Cardiac fibroblast (primary cell): ENCODE measurements around the gene BRINP2.

Source experiments
- DNase-seq, 2 donors: peaks; one replicate each; pipeline versions ENCODE4 v3.0.0 to v3.0.0-alpha.2; 2010; ENCODE audit warnings: low read depth in 2 of 2
- H3K4me3 ChIP-seq, 2 donors: replicated peaks in 1 of 2; 1 replicate in 1 of 2; 2 replicates in 1 of 2; pipeline ENCODE4 v1.5.1; 2011; ENCODE audit warnings: low read depth in 2 of 2, low read length in 2 of 2, mild to moderate bottlenecking in 2 of 2, moderate library complexity in 1 of 2
- CTCF ChIP-seq: IDR thresholded peaks from one replicate; pipeline ENCODE4 v1.5.1; 2011; ENCODE audit warnings: low read depth, mild to moderate bottlenecking, low read length, inconsistent platforms

Gene BRINP2

DNA sequence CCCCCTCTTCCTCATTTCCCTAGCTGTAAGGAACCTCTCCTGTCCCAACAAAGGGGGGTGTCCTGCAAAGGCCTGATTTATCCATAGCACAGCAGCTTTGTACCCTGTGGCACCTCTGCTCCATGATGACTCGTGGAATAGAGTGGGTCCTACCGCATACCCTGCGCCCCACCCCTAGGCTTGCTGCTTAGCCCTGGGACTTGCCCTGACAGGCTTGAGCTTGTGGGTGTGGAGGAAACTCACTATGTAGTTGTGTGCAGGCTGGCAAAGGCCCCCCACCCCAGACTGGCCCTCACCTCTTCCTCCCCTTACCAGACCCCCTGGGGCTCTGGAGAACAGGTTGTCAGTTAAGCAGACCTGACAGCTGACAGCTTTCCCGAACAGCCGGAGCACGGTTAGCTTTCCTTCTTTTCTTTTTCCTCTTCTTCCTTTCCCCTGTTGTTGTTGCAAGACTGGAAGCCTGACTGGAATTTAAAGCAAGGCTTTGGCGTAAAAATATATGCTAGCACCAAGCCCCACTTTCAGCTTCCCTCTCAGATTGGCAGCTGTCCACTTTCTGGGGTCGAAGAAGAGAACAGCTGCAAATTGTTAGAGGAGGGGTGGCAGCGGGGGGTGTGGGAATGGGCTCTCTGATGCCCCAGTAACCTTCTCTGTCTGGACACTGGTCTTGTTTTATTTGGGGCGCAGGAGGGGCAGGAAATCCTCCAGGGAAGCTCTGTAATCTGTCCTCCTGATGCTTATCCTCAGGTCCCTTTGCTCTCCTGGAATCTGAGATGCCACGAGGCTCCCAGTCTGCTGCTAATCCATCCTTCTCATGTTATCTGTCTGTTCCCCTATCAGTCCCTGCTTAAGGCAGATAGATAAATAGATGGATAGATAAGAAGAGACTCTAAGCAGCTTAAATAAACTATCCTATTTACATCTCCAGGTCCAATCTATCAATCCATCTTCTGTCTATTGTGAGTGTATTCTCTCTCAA is 134.6 kb downstream of the BRINP2 start:
- TF ChIP-seq CTCF, result no peak
- DNase-seq, result no peak
- H3K4me3 ChIP-seq, result no peak overlapping the region

DNA sequence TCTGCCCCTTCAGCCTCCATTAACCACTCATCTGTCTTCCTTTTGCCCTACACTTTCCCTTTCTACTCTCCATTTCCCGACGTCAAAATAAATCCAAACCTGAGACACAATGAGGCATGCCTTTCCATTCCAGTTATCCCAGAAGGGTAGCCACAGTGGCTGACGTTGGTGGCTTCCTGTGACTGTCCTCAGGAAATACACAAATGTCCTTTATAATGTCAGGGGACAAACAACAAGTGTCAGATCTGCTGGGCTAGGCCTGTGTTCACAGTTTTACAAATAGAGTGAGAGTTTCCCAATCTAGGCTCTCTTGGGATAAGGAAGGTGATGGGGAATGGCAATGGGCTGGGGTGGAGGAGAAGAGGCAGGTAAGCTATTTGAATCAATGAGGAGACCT is 135.3 kb downstream of the BRINP2 start:
- DNase-seq, result no peak
- no peak for TF ChIP-seq CTCF
- H3K4me3 ChIP-seq, result no peak overlapping the region

- no peak overlapping the region for H3K4me3 ChIP-seq
- no peak for TF ChIP-seq CTCF
- DNase-seq, result peak in 1 of 2 donors; percentile 18
Measured at GRCh38 chr1:177306981-177307380, 136.2 kb downstream of the BRINP2 start.

DNA sequence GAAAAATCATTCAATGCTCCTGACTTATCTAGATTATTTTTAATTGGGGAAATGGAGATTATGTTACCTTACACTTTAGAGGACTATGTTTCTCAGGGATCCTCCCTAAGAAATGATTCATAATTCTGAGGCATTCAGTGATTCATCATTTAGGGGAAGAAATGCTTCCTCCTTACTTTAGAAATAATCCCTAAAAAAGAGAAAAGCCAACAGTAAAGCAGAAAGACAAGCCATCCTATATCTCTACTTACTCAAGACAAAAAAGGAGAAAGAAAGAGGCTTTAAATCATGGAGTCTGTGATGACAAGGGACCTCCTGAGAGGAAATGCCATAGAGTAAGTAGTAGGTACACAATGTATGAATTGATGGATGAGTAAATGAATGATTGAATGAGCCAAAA is 137.0 kb downstream of the BRINP2 start:
- DNase-seq, result peak; percentile 7 to 60
- H3K4me3 ChIP-seq, result no peak overlapping the region
- TF ChIP-seq CTCF, result no peak

DNA sequence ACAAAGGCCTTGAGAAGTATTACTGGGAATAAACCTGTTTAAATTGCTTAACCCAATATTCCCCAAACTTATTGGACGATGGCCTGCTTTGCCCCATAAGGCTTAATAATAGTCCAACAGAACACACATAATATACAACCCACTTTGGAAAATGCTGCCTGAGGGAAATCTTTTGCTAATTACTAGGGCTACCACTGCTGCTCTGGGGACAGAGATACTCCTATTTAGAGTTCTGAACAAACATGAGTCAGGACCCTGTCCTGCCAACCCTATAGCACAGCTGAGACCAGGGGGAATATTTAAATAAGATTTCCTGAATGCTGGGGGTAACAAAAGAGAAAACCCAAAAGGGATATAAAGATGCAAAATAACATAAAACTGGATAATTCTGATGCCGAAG is 139.1 kb downstream of the BRINP2 start:
- H3K4me3 ChIP-seq, result no peak overlapping the region
- TF ChIP-seq CTCF, result no peak
- no peak for DNase-seq

DNA sequence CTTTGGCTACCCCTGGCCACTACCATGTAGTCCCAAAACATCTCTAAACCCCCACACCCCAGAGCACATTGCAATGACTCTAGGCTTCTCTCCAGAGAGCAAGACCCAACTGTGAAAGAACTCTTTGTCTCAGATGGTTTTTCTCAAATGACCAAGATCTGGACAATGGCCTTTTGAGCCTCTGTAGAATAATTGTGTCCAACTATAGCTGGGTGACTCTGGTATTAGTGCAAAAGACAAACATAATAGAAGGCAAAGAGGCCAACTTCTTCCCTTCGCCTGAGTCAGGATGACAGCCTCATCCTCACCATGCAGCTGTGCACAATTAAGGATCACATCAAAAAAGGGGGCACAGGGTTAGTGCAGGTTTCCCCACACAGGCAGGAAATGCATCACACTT is 139.6 kb downstream of the BRINP2 start:
- DNase-seq, result peak in 1 of 2 donors; percentile 53
- H3K4me3 ChIP-seq, result no peak overlapping the region
- TF ChIP-seq CTCF, result no peak
